GM23338 (cell line): ENCODE measurements around the gene CSTPP1. TPM values are rescaled to one million over a fixed set of nuclear protein-coding genes. Genes with fewer than 3 reads are reported as not detected.

Experiments used
- CREB1 ChIP-seq: fragments of 250-450 bp; sonication (Bioruptor Pico); IDR thresholded peaks from 2 replicates; pipeline ENCODE4 v1.5.0; 2020; ENCODE audit warnings: low read depth, mild to moderate bottlenecking, moderate library complexity
- EZH2 ChIP-seq: fragments of 200-600 bp; sonication (generic); IDR thresholded peaks from one replicate; pipeline ENCODE4 v1.8.0; 2017; ENCODE audit warnings: antibody characterized with exemption, mild to moderate bottlenecking, low read depth; ENCODE audit not compliant: unreplicated experiment
- EZH2phosphoT487 ChIP-seq: fragments of 200-600 bp; sonication (generic); IDR thresholded peaks from one replicate; pipeline ENCODE4 v1.8.1; 2018; ENCODE audit warnings: antibody characterized with exemption; ENCODE audit not compliant: unreplicated experiment
- JUNB ChIP-seq: IDR thresholded peaks from one replicate; pipeline ENCODE4 v1.6.1; 2016; ENCODE audit warnings: antibody characterized with exemption; ENCODE audit not compliant: unreplicated experiment
- NANOG ChIP-seq: IDR thresholded peaks from 2 replicates; pipeline ENCODE4 v1.6.1; 2016; ENCODE audit warnings: antibody characterized with exemption, borderline replicate concordance
- POLR2AphosphoS5 ChIP-seq: IDR thresholded peaks from 2 replicates; pipeline ENCODE4 v1.6.1; 2016; ENCODE audit warnings: antibody characterized with exemption, low read depth
- STAT1 ChIP-seq: IDR thresholded peaks from one replicate; pipeline ENCODE4 v1.6.1; 2016; ENCODE audit warnings: antibody characterized with exemption; ENCODE audit not compliant: unreplicated experiment
- ZNF331 ChIP-seq: fragments of 250-450 bp; sonication (Bioruptor Pico); IDR thresholded peaks from 2 replicates; pipeline ENCODE4 v1.5.0; 2020; ENCODE audit warnings: low read depth, mild to moderate bottlenecking, moderate library complexity
- polyA plus RNA-seq: library from polyadenylated mRNA; unstranded; fragments of >200 nt; fragmentation: Nextera tagmentation; extraction: Ambion mirVana; gene quantifications from 2 replicates; pipeline ENCODE4 v1.2.1, GENCODE V29; 2016
- total RNA-seq: library from RNA; depleted of rRNA; stranded (reverse); fragments of >200 nt; shearing (Covaris generic); gene quantifications from 2 replicates; pipeline ENCODE4 v1.2.3, GENCODE V29; 2014
- TF ChIP-seq, protein P1 (sequence below): fragments of 250-450 bp; sonication (Bioruptor Pico); IDR thresholded peaks from 2 replicates; pipeline ENCODE4 v1.5.0; 2020; ENCODE audit warnings: mild to moderate bottlenecking, moderate library complexity
- TF ChIP-seq, protein P2 (sequence below): IDR thresholded peaks from 2 replicates; pipeline ENCODE4 v1.6.1; 2016; ENCODE audit warnings: antibody characterized with exemption

The CSTPP1 gene
- total and polyA plus RNA-seq, 2 experiments from 2014 or later: 23.5 to 42.6 TPM

DNA sequence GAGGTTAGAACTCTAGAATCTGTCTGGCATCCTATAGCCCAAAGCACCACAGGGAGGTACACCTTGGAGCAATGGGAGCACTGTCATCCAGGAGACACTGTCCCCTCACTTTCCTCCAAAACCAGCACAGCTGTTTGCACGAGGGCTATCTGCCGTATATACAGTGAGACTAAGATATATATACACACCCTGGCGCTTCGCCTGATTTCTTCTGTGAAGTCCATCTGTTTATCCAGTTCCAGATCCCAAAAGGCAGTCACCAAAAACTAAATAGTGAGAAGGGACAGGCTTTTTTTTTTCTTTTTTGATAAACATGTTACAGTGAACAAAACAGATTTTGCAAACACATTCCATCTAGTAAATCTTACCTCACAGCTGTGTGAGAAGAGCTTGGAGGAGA is 171.7 kb downstream of the CSTPP1 start (continued):
- TF ChIP-seq, protein P1, sequence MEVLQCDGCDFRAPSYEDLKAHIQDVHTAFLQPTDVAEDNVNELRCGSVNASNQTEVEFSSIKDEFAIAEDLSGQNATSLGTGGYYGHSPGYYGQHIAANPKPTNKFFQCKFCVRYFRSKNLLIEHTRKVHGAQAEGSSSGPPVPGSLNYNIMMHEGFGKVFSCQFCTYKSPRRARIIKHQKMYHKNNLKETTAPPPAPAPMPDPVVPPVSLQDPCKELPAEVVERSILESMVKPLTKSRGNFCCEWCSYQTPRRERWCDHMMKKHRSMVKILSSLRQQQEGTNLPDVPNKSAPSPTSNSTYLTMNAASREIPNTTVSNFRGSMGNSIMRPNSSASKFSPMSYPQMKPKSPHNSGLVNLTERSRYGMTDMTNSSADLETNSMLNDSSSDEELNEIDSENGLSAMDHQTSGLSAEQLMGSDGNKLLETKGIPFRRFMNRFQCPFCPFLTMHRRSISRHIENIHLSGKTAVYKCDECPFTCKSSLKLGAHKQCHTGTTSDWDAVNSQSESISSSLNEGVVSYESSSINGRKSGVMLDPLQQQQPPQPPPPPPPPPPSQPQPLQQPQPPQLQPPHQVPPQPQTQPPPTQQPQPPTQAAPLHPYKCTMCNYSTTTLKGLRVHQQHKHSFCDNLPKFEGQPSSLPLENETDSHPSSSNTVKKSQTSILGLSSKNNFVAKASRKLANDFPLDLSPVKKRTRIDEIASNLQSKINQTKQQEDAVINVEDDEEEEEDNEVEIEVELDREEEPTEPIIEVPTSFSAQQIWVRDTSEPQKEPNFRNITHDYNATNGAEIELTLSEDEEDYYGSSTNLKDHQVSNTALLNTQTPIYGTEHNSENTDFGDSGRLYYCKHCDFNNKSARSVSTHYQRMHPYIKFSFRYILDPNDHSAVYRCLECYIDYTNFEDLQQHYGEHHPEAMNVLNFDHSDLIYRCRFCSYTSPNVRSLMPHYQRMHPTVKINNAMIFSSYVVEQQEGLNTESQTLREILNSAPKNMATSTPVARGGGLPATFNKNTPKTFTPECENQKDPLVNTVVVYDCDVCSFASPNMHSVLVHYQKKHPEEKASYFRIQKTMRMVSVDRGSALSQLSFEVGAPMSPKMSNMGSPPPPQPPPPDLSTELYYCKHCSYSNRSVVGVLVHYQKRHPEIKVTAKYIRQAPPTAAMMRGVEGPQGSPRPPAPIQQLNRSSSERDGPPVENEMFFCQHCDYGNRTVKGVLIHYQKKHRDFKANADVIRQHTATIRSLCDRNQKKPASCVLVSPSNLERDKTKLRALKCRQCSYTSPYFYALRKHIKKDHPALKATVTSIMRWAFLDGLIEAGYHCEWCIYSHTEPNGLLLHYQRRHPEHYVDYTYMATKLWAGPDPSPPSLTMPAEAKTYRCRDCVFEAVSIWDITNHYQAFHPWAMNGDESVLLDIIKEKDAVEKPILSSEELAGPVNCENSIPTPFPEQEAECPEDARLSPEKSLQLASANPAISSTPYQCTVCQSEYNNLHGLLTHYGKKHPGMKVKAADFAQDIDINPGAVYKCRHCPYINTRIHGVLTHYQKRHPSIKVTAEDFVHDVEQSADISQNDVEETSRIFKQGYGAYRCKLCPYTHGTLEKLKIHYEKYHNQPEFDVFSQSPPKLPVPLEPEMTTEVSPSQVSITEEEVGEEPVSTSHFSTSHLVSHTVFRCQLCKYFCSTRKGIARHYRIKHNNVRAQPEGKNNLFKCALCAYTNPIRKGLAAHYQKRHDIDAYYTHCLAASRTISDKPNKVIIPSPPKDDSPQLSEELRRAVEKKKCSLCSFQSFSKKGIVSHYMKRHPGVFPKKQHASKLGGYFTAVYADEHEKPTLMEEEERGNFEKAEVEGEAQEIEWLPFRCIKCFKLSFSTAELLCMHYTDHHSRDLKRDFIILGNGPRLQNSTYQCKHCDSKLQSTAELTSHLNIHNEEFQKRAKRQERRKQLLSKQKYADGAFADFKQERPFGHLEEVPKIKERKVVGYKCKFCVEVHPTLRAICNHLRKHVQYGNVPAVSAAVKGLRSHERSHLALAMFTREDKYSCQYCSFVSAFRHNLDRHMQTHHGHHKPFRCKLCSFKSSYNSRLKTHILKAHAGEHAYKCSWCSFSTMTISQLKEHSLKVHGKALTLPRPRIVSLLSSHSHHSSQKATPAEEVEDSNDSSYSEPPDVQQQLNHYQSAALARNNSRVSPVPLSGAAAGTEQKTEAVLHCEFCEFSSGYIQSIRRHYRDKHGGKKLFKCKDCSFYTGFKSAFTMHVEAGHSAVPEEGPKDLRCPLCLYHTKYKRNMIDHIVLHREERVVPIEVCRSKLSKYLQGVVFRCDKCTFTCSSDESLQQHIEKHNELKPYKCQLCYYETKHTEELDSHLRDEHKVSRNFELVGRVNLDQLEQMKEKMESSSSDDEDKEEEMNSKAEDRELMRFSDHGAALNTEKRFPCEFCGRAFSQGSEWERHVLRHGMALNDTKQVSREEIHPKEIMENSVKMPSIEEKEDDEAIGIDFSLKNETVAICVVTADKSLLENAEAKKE (CRISPR knock-in tag): no peak
- TF ChIP-seq NANOG (no peak), EZH2phosphoT487 (no peak), STAT1 (no peak), CREB1 (CRISPR knock-in tag) (no peak), POLR2AphosphoS5 (no peak), JUNB (no peak), EZH2 (no peak), ZNF331 (CRISPR knock-in tag) (no peak)
- TF ChIP-seq, protein P2, sequence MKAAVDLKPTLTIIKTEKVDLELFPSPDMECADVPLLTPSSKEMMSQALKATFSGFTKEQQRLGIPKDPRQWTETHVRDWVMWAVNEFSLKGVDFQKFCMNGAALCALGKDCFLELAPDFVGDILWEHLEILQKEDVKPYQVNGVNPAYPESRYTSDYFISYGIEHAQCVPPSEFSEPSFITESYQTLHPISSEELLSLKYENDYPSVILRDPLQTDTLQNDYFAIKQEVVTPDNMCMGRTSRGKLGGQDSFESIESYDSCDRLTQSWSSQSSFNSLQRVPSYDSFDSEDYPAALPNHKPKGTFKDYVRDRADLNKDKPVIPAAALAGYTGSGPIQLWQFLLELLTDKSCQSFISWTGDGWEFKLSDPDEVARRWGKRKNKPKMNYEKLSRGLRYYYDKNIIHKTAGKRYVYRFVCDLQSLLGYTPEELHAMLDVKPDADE: no peak
